Mammary microvascular endothelial cell (primary cell): Measurements from ENCODE around the gene ATF3. TPM values are rescaled to one million over a fixed set of nuclear protein-coding genes. Genes with fewer than 3 reads are reported as not detected.

Source experiments
- total RNA-seq: library from RNA; depleted of rRNA; stranded (reverse); fragments of >200 nt; gene quantifications from 2 replicates; pipeline ENCODE4 v1.2.3, GENCODE V29; 2015

The ATF3 gene, protein sequence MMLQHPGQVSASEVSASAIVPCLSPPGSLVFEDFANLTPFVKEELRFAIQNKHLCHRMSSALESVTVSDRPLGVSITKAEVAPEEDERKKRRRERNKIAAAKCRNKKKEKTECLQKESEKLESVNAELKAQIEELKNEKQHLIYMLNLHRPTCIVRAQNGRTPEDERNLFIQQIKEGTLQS
- total RNA-seq: 17.4 and 19.7 TPM in 2 replicates

DNA sequence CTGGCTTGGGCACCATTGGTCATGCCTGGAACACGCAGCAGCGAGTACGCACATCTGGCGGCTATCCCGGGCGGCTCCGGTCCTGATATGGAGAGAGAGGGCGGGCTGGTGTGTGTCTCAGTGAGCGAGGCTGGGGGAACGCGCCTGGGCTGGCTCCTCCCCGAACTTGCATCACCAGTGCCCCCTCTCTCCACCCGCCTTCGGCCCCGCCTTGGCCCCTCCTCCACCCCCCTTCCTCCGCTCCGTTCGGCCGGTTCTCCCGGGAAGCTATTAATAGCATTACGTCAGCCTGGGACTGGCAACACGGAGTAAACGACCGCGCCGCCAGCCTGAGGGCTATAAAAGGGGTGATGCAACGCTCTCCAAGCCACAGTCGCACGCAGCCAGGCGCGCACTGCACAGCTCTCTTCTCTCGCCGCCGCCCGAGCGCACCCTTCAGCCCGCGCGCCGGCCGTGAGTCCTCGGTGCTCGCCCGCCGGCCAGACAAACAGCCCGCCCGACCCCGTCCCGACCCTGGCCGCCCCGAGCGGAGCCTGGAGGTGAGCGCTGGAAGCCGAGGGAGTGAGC is at the start of gene ATF3:
Gene ATF3, plus strand, starts transcription at position 370 of the 567 bp plus-strand sequence. CDS start 6,261 bp downstream, outside the sequence.

Other genes starting within 250 kb of the ATF3 start
- 8.8 and 9.8 TPM in 2 replicates for gene PACC1, start 193.9 kb upstream of the ATF3 start, total RNA-seq
- 27.2 and 34.8 TPM in 2 replicates for gene NENF, start 175.8 kb upstream of the ATF3 start, total RNA-seq
- gene BATF3, start 91.1 kb downstream of the ATF3 start, total RNA-seq: 0.59 TPM in 1 of 2 replicates, not detected in the other
- gene NSL1, start 183.0 kb downstream of the ATF3 start, total RNA-seq: 23.7 and 28.0 TPM in 2 replicates
- 9.0 and 10.6 TPM in 2 replicates for gene TATDN3, start 183.1 kb downstream of the ATF3 start, total RNA-seq
- not detected in 2 replicates for gene SPATA45, start 238.9 kb downstream of the ATF3 start, total RNA-seq
- gene FLVCR1, start 249.5 kb downstream of the ATF3 start, total RNA-seq: 6.7 and 6.9 TPM in 2 replicates